ENCODE data around the gene ATP10A.
"Not testable (repeated sequence)": the region's sequence is repeated elsewhere in the genome, so short reads cannot be mapped to it uniquely, and the experiment has no call there.

The ATP10A gene

DNA sequence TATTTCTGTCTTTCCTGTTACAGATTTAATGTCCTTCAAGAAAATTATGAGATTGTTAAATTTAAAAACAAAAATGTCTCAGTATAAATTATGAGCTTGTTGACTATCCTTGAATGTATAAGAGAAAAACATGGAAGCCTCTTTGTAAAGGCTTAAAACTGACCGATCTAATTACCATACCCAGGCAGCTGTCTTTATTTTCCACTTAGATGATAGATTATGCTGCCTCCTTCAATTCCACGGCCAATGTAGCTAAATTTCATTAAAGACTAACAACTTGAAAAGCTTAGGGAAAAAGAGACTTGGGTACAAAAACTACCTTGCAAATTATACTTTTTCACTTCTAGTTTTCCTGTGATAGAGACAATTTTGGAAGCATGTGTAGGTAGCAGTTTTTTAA is 88.3 kb downstream of the ATP10A start:
- no peak for TF ChIP-seq POU2F2 (IDR thresholded peaks at IDR 0.05; ENCODE audit: low read depth, low read length)
- TF ChIP-seq PAX5 (IDR thresholded peaks at IDR 0.05; ENCODE audit: insufficient read depth, low read length, severe bottlenecking), result no peak
- TF ChIP-seq POLR2A (IDR thresholded peaks at IDR 0.05; ENCODE audit: low read depth, low read length), result no peak
- no peak for TF ChIP-seq TAF1 (IDR thresholded peaks at IDR 0.05; ENCODE audit: low read depth, low read length)
- TF ChIP-seq SPI1 (IDR thresholded peaks at IDR 0.05; ENCODE audit: low read depth, low read length), result no peak
- TF ChIP-seq POLR2AphosphoS5 (IDR thresholded peaks at IDR 0.05; ENCODE audit: low read depth, low read length), result no peak
- DNase-seq (ENCODE audit: insufficient read length, low spot score) (no peak), FAIRE-seq (no peak)

DNA sequence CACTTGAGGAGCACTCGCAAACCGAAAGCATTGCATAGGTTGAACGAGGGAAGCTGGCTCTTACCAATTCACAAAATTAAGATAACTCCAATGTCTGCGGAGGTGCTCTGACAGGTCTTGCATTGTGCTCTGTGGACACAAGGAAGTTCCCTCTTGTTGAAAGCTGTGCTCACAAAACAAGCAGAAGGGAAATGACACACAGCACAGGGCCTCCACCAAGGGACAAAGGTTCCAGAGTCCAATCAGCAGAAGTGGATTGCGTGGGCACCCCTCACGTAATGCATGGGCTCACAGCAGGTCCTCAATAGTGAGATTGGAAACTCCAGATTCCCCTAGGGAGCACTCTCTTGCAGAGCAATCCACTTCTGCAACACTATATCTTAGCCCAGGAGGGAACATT is 89.9 kb downstream of the ATP10A start:
- FAIRE-seq, result no peak
- no peak for TF ChIP-seq POU2F2 (IDR thresholded peaks at IDR 0.05; ENCODE audit: low read depth, low read length)

DNA sequence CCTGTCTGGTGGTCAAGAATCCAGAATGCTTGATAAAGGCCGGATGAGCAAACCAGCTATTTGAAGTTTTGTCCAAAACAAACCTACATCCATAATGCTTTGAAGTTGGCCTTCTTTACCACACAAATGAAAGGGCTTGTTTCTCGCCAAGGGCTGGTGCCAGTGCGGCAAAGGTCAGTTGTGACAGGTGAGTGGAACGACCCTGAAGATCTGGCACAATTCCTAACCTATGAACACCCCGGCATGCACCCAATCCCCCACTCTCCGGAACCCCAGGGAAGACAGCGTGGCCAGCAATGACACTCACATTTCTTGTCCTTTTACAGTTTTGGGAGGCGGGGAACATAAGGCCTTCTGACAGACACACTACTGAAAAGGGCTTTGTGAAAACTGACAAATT is 90.6 kb downstream of the ATP10A start:
- DNase-seq (ENCODE audit: insufficient read length, low spot score) (no peak), FAIRE-seq (no peak)
- TF ChIP-seq POLR2A (IDR thresholded peaks at IDR 0.05; ENCODE audit: low read depth, low read length) (no peak), PAX5 (IDR thresholded peaks at IDR 0.05; ENCODE audit: insufficient read depth, low read length, severe bottlenecking) (no peak), POLR2AphosphoS5 (IDR thresholded peaks at IDR 0.05; ENCODE audit: low read depth, low read length) (no peak), TAF1 (IDR thresholded peaks at IDR 0.05; ENCODE audit: low read depth, low read length) (no peak), POU2F2 (IDR thresholded peaks at IDR 0.05; ENCODE audit: low read depth, low read length) (no peak), SPI1 (IDR thresholded peaks at IDR 0.05; ENCODE audit: low read depth, low read length) (no peak)

More for the DNA sequence above, 89.9 kb downstream of the ATP10A start:
- DNase-seq (ENCODE audit: insufficient read length, low spot score), result no peak

DNA sequence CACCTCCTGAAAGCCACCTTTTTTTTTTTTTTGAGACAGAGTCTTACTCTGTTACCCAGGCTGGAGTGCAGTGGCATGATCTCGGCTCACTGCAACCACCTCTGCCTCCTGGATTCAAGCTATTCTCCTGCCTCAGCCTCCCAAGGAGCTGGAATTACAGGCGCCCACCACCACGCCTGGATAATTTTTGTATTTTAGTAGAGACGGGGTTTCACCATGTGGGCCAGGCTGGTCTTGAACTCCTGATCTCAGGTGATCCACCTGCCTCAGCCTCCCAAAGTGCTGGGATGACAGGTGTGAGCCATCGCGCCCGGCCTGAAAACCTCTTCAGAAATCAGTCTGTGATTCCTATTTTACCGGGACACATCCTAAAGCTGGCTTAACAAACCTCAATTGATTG is 91.4 kb downstream of the ATP10A start:
- not testable (repeated sequence) for DNase-seq (ENCODE audit: insufficient read length, low spot score); FAIRE-seq

DNA sequence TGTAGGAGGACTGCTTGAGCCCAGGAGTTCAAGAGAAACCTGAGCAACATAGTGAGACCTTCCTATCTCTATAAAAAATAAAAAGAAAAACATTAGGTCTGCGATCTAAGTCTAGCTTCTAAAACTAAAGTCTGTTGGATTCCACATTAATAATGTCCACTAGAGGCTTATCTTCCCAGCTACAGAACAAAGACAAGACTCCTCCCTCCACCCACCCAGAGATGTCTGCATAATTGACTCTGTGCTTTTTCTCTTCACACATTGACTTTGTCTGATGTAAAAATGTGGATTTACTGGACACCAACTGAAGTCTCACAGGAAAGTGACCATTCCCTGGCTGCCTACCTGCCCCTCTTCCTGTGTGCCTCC is 91.8 kb downstream of the ATP10A start:
- TF ChIP-seq PAX5 (IDR thresholded peaks at IDR 0.05; ENCODE audit: insufficient read depth, low read length, severe bottlenecking) (no peak), TAF1 (IDR thresholded peaks at IDR 0.05; ENCODE audit: low read depth, low read length) (no peak), POLR2A (IDR thresholded peaks at IDR 0.05; ENCODE audit: low read depth, low read length) (no peak), POU2F2 (IDR thresholded peaks at IDR 0.05; ENCODE audit: low read depth, low read length) (no peak), SPI1 (IDR thresholded peaks at IDR 0.05; ENCODE audit: low read depth, low read length) (no peak), POLR2AphosphoS5 (IDR thresholded peaks at IDR 0.05; ENCODE audit: low read depth, low read length) (no peak)
- no peak for FAIRE-seq
- DNase-seq (ENCODE audit: insufficient read length, low spot score), result no peak

DNA sequence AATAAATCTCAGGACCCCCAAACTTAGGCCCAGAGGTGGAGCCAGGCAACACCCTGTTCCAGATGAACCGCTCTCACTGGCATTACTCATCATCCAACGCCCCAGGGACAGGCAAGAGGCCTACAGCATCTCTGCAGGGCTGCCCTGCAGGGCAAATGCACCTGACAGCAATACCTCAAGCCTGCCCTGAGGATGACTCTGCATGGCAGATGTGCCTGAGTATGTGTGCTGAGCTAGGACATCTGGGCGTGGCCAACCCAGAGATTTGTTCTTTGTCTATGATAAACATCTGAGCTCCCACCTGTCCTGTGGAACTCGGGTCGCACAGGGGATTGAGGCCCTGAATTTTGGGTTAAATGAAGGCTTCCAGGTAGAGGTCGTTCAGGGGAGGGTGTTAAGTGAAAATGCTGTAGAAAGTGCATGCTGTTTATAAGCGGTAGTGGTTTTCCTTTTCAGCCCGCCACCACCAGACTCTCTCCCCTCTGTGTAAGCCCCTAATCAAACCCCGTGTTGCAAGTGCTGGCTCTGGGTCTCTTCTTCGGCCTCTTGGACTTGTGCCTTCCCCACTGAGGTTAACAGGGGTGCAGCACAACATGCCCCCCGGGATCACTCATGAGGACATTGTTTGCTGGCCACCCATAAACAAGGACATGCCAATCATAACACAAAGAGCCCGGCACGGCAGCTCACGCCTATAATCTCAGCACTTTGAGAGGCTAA is 92.3 kb downstream of the ATP10A start:
- TF ChIP-seq POLR2A (IDR thresholded peaks at IDR 0.05; ENCODE audit: low read depth, low read length), result no peak
- DNase-seq (ENCODE audit: insufficient read length, low spot score) (no peak), FAIRE-seq (no peak)

DNA sequence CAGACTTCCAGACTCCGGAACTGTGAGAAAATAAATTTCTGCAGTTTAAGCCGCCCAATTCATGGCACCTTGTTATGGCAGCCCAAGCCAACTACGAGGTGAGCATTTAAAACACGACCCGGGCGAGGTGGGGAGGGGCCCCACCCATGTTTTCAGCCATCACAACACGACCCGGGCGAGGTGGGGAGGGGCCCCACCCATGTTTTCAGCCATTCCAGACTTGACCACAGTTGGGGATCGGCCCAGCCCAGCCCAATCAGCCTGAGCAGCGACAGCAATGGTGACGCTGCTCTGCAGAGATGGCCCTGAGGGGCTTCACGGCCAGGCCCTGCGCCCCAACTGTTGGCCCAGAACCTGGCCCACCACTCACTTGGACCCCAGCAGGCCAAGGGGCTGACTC is 93.1 kb downstream of the ATP10A start:
- no peak for FAIRE-seq
- no peak for TF ChIP-seq POLR2AphosphoS5 (IDR thresholded peaks at IDR 0.05; ENCODE audit: low read depth, low read length)
- TF ChIP-seq POU2F2 (IDR thresholded peaks at IDR 0.05; ENCODE audit: low read depth, low read length), result no peak
- DNase-seq (ENCODE audit: insufficient read length, low spot score), result no peak

DNA sequence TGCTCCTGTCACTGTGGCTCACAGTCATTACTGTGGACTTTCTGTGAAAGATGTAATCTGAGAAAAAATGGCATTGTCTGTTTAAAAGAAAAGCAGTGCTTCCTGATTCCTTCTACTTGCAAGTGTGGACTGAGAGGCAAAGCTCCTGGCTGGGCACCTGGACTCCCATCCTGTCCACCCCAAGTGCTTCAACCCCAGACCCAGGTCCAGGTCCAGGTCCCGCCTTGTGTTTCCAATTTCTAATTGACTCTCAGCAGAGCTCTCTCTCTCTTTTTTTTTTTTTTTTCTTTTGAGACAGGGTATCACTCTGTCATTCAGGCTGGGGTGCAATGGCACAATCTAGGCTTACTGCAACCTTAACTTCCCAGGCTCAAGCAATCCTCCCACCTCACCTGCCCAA is 94.9 kb downstream of the ATP10A start:
- FAIRE-seq (no peak), DNase-seq (ENCODE audit: insufficient read length, low spot score) (no peak)
- no peak for TF ChIP-seq POLR2A (IDR thresholded peaks at IDR 0.05; ENCODE audit: low read depth, low read length)
- no peak for TF ChIP-seq POU2F2 (IDR thresholded peaks at IDR 0.05; ENCODE audit: low read depth, low read length)
- TF ChIP-seq PAX5 (IDR thresholded peaks at IDR 0.05; ENCODE audit: insufficient read depth, low read length, severe bottlenecking), result no peak
- no peak for TF ChIP-seq SPI1 (IDR thresholded peaks at IDR 0.05; ENCODE audit: low read depth, low read length)
- TF ChIP-seq POLR2AphosphoS5 (IDR thresholded peaks at IDR 0.05; ENCODE audit: low read depth, low read length), result no peak
- TF ChIP-seq TAF1 (IDR thresholded peaks at IDR 0.05; ENCODE audit: low read depth, low read length), result no peak

DNA sequence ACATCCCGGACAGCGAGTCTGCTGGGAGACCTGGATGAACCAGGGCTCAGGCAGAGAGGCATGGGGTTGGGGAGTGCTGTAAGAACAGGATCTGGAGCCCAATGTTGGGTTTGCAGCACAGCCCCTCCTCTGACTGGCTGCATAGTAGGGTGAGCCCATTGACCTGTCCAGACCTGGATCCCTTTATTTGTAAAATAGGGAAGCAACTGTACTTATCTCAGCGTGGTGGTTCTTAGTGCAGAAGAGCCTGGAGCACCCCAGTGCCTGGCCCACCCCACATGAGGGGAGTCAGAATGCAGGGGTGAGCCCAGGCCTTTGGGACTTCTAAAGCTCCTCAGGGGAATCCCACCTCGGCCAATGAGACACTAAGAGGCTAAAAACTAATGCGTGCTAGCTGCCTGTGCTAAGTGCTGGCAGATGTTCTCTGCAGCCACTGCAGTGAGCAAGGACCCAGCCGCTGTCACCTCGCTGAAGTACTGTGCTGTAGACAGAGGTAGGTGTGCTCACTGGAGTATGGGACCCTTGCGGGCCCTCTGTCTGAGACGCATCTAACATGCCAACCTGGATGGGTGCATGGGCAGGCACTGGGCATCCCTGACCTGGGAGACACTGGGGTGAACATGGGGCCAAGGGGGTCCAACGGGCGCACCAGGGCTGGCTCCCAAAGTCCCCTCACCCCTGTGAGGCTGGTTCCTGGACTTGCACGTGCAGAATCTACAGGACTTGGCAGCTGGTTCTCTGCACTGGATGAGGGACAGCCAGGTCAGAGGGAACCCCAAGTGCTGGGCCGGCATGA is 95.6 kb downstream of the ATP10A start:
- no peak for TF ChIP-seq POLR2A (IDR thresholded peaks at IDR 0.05; ENCODE audit: low read depth, low read length)
- no peak for TF ChIP-seq SPI1 (IDR thresholded peaks at IDR 0.05; ENCODE audit: low read depth, low read length)
- no peak for TF ChIP-seq POU2F2 (IDR thresholded peaks at IDR 0.05; ENCODE audit: low read depth, low read length)
- TF ChIP-seq POLR2AphosphoS5 (IDR thresholded peaks at IDR 0.05; ENCODE audit: low read depth, low read length), result no peak
- TF ChIP-seq TAF1 (IDR thresholded peaks at IDR 0.05; ENCODE audit: low read depth, low read length), result no peak
- TF ChIP-seq PAX5 (IDR thresholded peaks at IDR 0.05; ENCODE audit: insufficient read depth, low read length, severe bottlenecking), result no peak
- FAIRE-seq (no peak), DNase-seq (ENCODE audit: insufficient read length, low spot score) (no peak)

DNA sequence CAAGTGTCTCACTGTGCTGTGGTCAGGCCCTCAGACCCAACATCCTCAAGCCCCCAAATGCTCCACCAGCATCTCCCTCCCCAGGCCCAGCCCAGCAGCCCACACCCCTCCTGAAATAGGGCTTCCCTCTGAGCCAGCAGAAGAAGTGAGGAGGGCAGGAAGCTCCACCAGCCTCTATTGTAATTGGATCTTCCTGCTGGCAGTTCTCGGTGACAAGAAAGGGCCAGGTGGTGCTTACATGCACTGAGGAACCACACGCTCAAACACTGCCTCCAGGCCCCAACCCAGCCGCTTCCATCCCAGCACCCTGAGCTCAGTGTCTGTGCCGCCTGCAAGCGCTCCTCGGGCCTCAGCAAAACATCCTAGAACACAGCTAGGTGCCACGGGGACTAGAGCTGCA is 96.7 kb downstream of the ATP10A start:
- FAIRE-seq, result no peak
- TF ChIP-seq PAX5 (IDR thresholded peaks at IDR 0.05; ENCODE audit: insufficient read depth, low read length, severe bottlenecking), result no peak
- no peak for TF ChIP-seq POLR2A (IDR thresholded peaks at IDR 0.05; ENCODE audit: low read depth, low read length)
- TF ChIP-seq POU2F2 (IDR thresholded peaks at IDR 0.05; ENCODE audit: low read depth, low read length), result no peak
- TF ChIP-seq POLR2AphosphoS5 (IDR thresholded peaks at IDR 0.05; ENCODE audit: low read depth, low read length), result no peak
- TF ChIP-seq TAF1 (IDR thresholded peaks at IDR 0.05; ENCODE audit: low read depth, low read length), result no peak
- no peak for DNase-seq (ENCODE audit: insufficient read length, low spot score)
